ENCODE results near the gene HECW1. TPM values are rescaled to one million over a fixed set of nuclear protein-coding genes. Genes with fewer than 3 reads are reported as not detected.
"Not testable (repeated sequence)": the region's sequence is repeated elsewhere in the genome, so short reads cannot be mapped to it uniquely, and the experiment has no call there.

The HECW1 gene
- total RNA-seq, 2 experiments from 2014 or later = not detected

GRCh38 chr7:43199371-43200160 is 87.1 kb downstream of the HECW1 start:
- Mint-ChIP-seq H3K4me1 (ENCODE audit: low read depth) (no peaks in the 10 kb centered on the region), H3K27me3 (ENCODE audit: low read depth) (peaks cover 7% of the 10 kb centered on the region)
- intact Hi-C loops (cut with micrococcal nuclease) = no loop called here

GRCh38 chr7:43201912-43202311 is 89.5 kb downstream of the HECW1 start:
- peaks cover 4% of the 10 kb centered on the region for H3K27me3 Mint-ChIP-seq (ENCODE audit: low read depth)
- H3K27ac Mint-ChIP-seq = no peak overlapping the region
- H3K9me3 Mint-ChIP-seq = no peaks in the 10 kb centered on the region
- intact Hi-C loops (cut with micrococcal nuclease) = no loop called here
- CTCF ChIA-PET = no interaction called here
- no peaks in the 10 kb centered on the region for H3K36me3 Mint-ChIP-seq (ENCODE audit: low read depth)
- no peak for DNase-seq
- H3K4me1 Mint-ChIP-seq (ENCODE audit: low read depth) = no peaks in the 10 kb centered on the region
- H3K4me3 Mint-ChIP-seq = no peak overlapping the region

More at GRCh38 chr7:43199371-43200160, 87.1 kb downstream of the HECW1 start:
- H3K9me3 Mint-ChIP-seq = no peaks in the 10 kb centered on the region
- H3K27ac Mint-ChIP-seq = no peak overlapping the region
- H3K36me3 Mint-ChIP-seq (ENCODE audit: low read depth) = no peaks in the 10 kb centered on the region
- H3K4me3 Mint-ChIP-seq = no peak overlapping the region
- CTCF ChIA-PET = no interaction called here
- no peak for DNase-seq

- CTCF ChIA-PET = no interaction called here
- Mint-ChIP-seq H3K4me3 (no peak overlapping the region), H3K36me3 (ENCODE audit: low read depth) (no peaks in the 10 kb centered on the region), H3K27me3 (ENCODE audit: low read depth) (peaks cover 4% of the 10 kb centered on the region), H3K27ac (no peak overlapping the region), H3K9me3 (no peaks in the 10 kb centered on the region), H3K4me1 (ENCODE audit: low read depth) (no peaks in the 10 kb centered on the region)
- intact Hi-C loops (cut with micrococcal nuclease) = no loop called here
- DNase-seq = no peak
These were observed 91.6 kb downstream of the HECW1 start for GRCh38 chr7:43204081-43204480.

- H3K27me3 Mint-ChIP-seq (ENCODE audit: low read depth) = peaks cover 11% of the 10 kb centered on the region
- H3K36me3 Mint-ChIP-seq (ENCODE audit: low read depth) = no peaks in the 10 kb centered on the region
- intact Hi-C loops (cut with micrococcal nuclease) = no loop called here
These were observed 92.8 kb downstream of the HECW1 start for GRCh38 chr7:43205171-43205795.

GRCh38 chr7:43208242-43208641 is 95.8 kb downstream of the HECW1 start:
- Mint-ChIP-seq H3K27me3 (ENCODE audit: low read depth) (peaks cover 16% of the 10 kb centered on the region), H3K36me3 (ENCODE audit: low read depth) (no peaks in the 10 kb centered on the region), H3K9me3 (no peaks in the 10 kb centered on the region), H3K4me3 (no peak overlapping the region), H3K4me1 (ENCODE audit: low read depth) (no peaks in the 10 kb centered on the region), H3K27ac (no peak overlapping the region)
- DNase-seq = no peak
- CTCF ChIA-PET = no interaction called here
- intact Hi-C loops (cut with micrococcal nuclease) = no loop called here

More at GRCh38 chr7:43205171-43205795, 92.8 kb downstream of the HECW1 start:
- Mint-ChIP-seq H3K27ac (no peak overlapping the region), H3K4me1 (ENCODE audit: low read depth) (no peaks in the 10 kb centered on the region), H3K9me3 (no peaks in the 10 kb centered on the region), H3K4me3 (no peak overlapping the region)
- no peak for DNase-seq
- CTCF ChIA-PET = no interaction called here

- peaks cover 18% of the 10 kb centered on the region for H3K27me3 Mint-ChIP-seq (ENCODE audit: low read depth)
- H3K27ac Mint-ChIP-seq; H3K9me3 Mint-ChIP-seq; DNase-seq; intact Hi-C loops (cut with micrococcal nuclease); H3K36me3 Mint-ChIP-seq (ENCODE audit: low read depth); H3K4me1 Mint-ChIP-seq (ENCODE audit: low read depth); H3K4me3 Mint-ChIP-seq: not testable (repeated sequence)
- CTCF ChIA-PET = interaction anchor here (0.6 kb wide), 1 partner anchor 48 kb away, joined by 3 read pairs; no protein-coding TSS in a partner anchor
These were observed 98.1 kb downstream of the HECW1 start for GRCh38 chr7:43210539-43210938.

- no peak overlapping the region for H3K4me3 Mint-ChIP-seq
These were observed 98.8 kb downstream of the HECW1 start for GRCh38 chr7:43211286-43211685.

GRCh38 chr7:43211693-43212092 is 99.2 kb downstream of the HECW1 start:
- H3K4me1 Mint-ChIP-seq (ENCODE audit: low read depth) = no peaks in the 10 kb centered on the region
- DNase-seq = no peak
- H3K4me3 Mint-ChIP-seq = no peak overlapping the region
- intact Hi-C loops (cut with micrococcal nuclease) = no loop called here
- H3K9me3 Mint-ChIP-seq = no peaks in the 10 kb centered on the region
- H3K36me3 Mint-ChIP-seq (ENCODE audit: low read depth) = no peaks in the 10 kb centered on the region
- no peak overlapping the region for H3K27ac Mint-ChIP-seq
- peaks cover 21% of the 10 kb centered on the region for H3K27me3 Mint-ChIP-seq (ENCODE audit: low read depth)
- CTCF ChIA-PET = no interaction called here

More at GRCh38 chr7:43211286-43211685, 98.8 kb downstream of the HECW1 start:
- DNase-seq = no peak
- H3K9me3 Mint-ChIP-seq = no peaks in the 10 kb centered on the region
- no peaks in the 10 kb centered on the region for H3K4me1 Mint-ChIP-seq (ENCODE audit: low read depth)
- CTCF ChIA-PET = no interaction called here
- H3K36me3 Mint-ChIP-seq (ENCODE audit: low read depth) = no peaks in the 10 kb centered on the region
- peaks cover 21% of the 10 kb centered on the region for H3K27me3 Mint-ChIP-seq (ENCODE audit: low read depth)
- H3K27ac Mint-ChIP-seq = no peak overlapping the region
- intact Hi-C loops (cut with micrococcal nuclease) = no loop called here

GRCh38 chr7:43212921-43213320 is 100.5 kb downstream of the HECW1 start:
- Mint-ChIP-seq H3K27ac (no peak overlapping the region), H3K4me1 (ENCODE audit: low read depth) (no peaks in the 10 kb centered on the region), H3K27me3 (ENCODE audit: low read depth) (peaks cover 26% of the 10 kb centered on the region), H3K9me3 (no peaks in the 10 kb centered on the region), H3K36me3 (ENCODE audit: low read depth) (no peaks in the 10 kb centered on the region), H3K4me3 (no peak overlapping the region)
- no peak for DNase-seq
- CTCF ChIA-PET = no interaction called here
- intact Hi-C loops (cut with micrococcal nuclease) = no loop called here

- no peak for DNase-seq
- Mint-ChIP-seq H3K4me3 (no peak overlapping the region), H3K36me3 (ENCODE audit: low read depth) (no peaks in the 10 kb centered on the region), H3K9me3 (no peaks in the 10 kb centered on the region), H3K4me1 (ENCODE audit: low read depth) (no peaks in the 10 kb centered on the region), H3K27ac (no peak overlapping the region), H3K27me3 (ENCODE audit: low read depth) (peaks cover 25% of the 10 kb centered on the region)
- CTCF ChIA-PET = no interaction called here
- intact Hi-C loops (cut with micrococcal nuclease) = no loop called here
These were observed 102.6 kb downstream of the HECW1 start for GRCh38 chr7:43215061-43215460.

GRCh38 chr7:43217055-43217454 is 104.6 kb downstream of the HECW1 start:
- no peak overlapping the region for H3K4me3 Mint-ChIP-seq
- DNase-seq = no peak
- intact Hi-C loops (cut with micrococcal nuclease) = no loop called here
- no peak overlapping the region for H3K27ac Mint-ChIP-seq
- H3K36me3 Mint-ChIP-seq (ENCODE audit: low read depth) = no peaks in the 10 kb centered on the region
- CTCF ChIA-PET = interaction anchor here (1.1 kb wide), 1 partner anchor 223 kb away, joined by 4 read pairs; no protein-coding TSS in a partner anchor
- no peaks in the 10 kb centered on the region for H3K9me3 Mint-ChIP-seq
- peaks cover 18% of the 10 kb centered on the region for H3K27me3 Mint-ChIP-seq (ENCODE audit: low read depth)
- no peaks in the 10 kb centered on the region for H3K4me1 Mint-ChIP-seq (ENCODE audit: low read depth)

GRCh38 chr7:43218901-43219300 is 106.5 kb downstream of the HECW1 start:
- H3K4me1 Mint-ChIP-seq (ENCODE audit: low read depth); DNase-seq; H3K4me3 Mint-ChIP-seq; H3K27ac Mint-ChIP-seq; H3K36me3 Mint-ChIP-seq (ENCODE audit: low read depth); H3K9me3 Mint-ChIP-seq; CTCF ChIA-PET; intact Hi-C loops (cut with micrococcal nuclease): not testable (repeated sequence)
- H3K27me3 Mint-ChIP-seq (ENCODE audit: low read depth) = peaks cover 15% of the 10 kb centered on the region

GRCh38 chr7:43220250-43220649 is 107.8 kb downstream of the HECW1 start:
- intact Hi-C loops (cut with micrococcal nuclease) = no loop called here
- CTCF ChIA-PET = no interaction called here
- no peaks in the 10 kb centered on the region for H3K36me3 Mint-ChIP-seq (ENCODE audit: low read depth)
- H3K4me3 Mint-ChIP-seq = no peak overlapping the region
- H3K27me3 Mint-ChIP-seq (ENCODE audit: low read depth) = peaks cover 13% of the 10 kb centered on the region
- no peak overlapping the region for H3K27ac Mint-ChIP-seq
- H3K4me1 Mint-ChIP-seq (ENCODE audit: low read depth) = no peaks in the 10 kb centered on the region
- DNase-seq = no peak
- H3K9me3 Mint-ChIP-seq = no peaks in the 10 kb centered on the region

Measured in activated naive CD4-positive, alpha-beta T cell treated with anti-CD3 and anti-CD28 coated beads for 36 hours (primary cell).